PC-3 (cell line): ENCODE data around the gene FGG.

Experiments used
- CTCF ChIP-seq: fragments of 300-600 bp; sonication (generic); conservative IDR thresholded peaks from 2 replicates; pipeline ENCODE4 v1.5.1; 2017; ENCODE audit warnings: antibody characterized with exemption, low read depth, mild to moderate bottlenecking, low read length
- EZH2 ChIP-seq: fragments of 300-600 bp; sonication (generic); IDR thresholded peaks from one replicate; pipeline ENCODE4 v1.6.1; 2017; ENCODE audit warnings: antibody characterized with exemption, mild to moderate bottlenecking, low read length; ENCODE audit not compliant: unreplicated experiment
- EZH2phosphoT487 ChIP-seq: fragments of 300-600 bp; sonication (generic); IDR thresholded peaks from 2 replicates; pipeline ENCODE4 v1.6.1; 2018; ENCODE audit warnings: mild to moderate bottlenecking, antibody characterized with exemption, low read length, borderline replicate concordance

- no peak for TF ChIP-seq CTCF
- no peak for TF ChIP-seq EZH2phosphoT487
- no peak for TF ChIP-seq EZH2
Measured at GRCh38 chr4:154631828-154632227, 19.4 kb upstream of the FGG start.
